IMR-90 (cell line): ENCODE data around the gene FOXN4. TPM values are rescaled to one million over a fixed set of nuclear protein-coding genes. Genes with fewer than 3 reads are reported as not detected.

Experiments
- ATAC-seq: fragments of 200-7000 bp; cut with Tn5 transposase; 2 replicates; pipeline ENCODE4 v1.9.1; 2020; ENCODE audit warnings: low read depth, mild to moderate bottlenecking, moderate library complexity
- BruUV-seq: library from RNA; stranded (reverse); fragments of 400-500 nt; replicated peaks from 2 replicates; lab custom pipeline; 2021; lab: Mats Ljungman, UMichigan
- CTCF ChIA-PET: fragments of 300-600 bp; formaldehyde crosslinking; extraction: SDS; loops from one replicate; lab custom pipeline; 2021; ENCODE audit warnings: antibody characterized with exemption; lab: Yijun Ruan, JAX
- POLR2A ChIA-PET: fragments of 300-600 bp; sonication (Branson Sonifier 250); formaldehyde crosslinking; loops from one replicate; lab custom pipeline; 2022; ENCODE audit warnings: antibody characterized with exemption; ENCODE audit not compliant: unreplicated experiment; lab: Charles Lee
- DNase-seq: peaks from one replicate; pipeline ENCODE4 v3.0.0; 2013
- H2AFZ ChIP-seq: replicated peaks from 2 replicates; pipeline ENCODE3; 2013; ENCODE audit warnings: low read length, mild to moderate bottlenecking; ENCODE audit not compliant: poor library complexity
- H2AK5ac ChIP-seq: 2 replicates; pipeline ENCODE4 v1.6.1; 2013; ENCODE audit warnings: low read depth, low read length, inconsistent platforms
- H2AK9ac ChIP-seq: replicated peaks from 2 replicates; pipeline ENCODE3; 2013; ENCODE audit warnings: mild to moderate bottlenecking, low read depth, low read length, moderate library complexity; ENCODE audit not compliant: poor library complexity
- H2BK120ac ChIP-seq: 2 replicates; pipeline ENCODE4 v1.6.1; 2013; ENCODE audit warnings: low read depth, low read length, inconsistent platforms
- H2BK15ac ChIP-seq: 3 replicates; pipeline ENCODE4 v1.6.1; 2013; ENCODE audit warnings: low read depth, low read length, inconsistent platforms
- H2BK20ac ChIP-seq: 2 replicates; pipeline ENCODE4 v1.6.1; 2013; ENCODE audit warnings: low read depth, mild to moderate bottlenecking, inconsistent platforms, low read length, moderate library complexity
- H2BK5ac ChIP-seq: 2 replicates; pipeline ENCODE4 v1.6.1; 2013; ENCODE audit warnings: mild to moderate bottlenecking, low read depth, low read length, inconsistent platforms; ENCODE audit not compliant: poor library complexity, severe bottlenecking
- H3K14ac ChIP-seq: replicated peaks from 2 replicates; pipeline ENCODE4 v1.6.1; 2013; ENCODE audit warnings: low read depth, low read length, inconsistent platforms
- H3K18ac ChIP-seq: 2 replicates; pipeline ENCODE4 v1.6.1; 2013; ENCODE audit warnings: low read depth, low read length, control low read depth
- H3K23ac ChIP-seq: 2 replicates; pipeline ENCODE4 v1.6.1; 2013; ENCODE audit warnings: low read depth, low read length, inconsistent platforms
- H3K27ac ChIP-seq: 2 replicates; pipeline ENCODE4 v1.5.1; 2013; ENCODE audit warnings: mild to moderate bottlenecking, control low read depth, low read length; ENCODE audit not compliant: insufficient read depth
- H3K27me3 ChIP-seq: 2 replicates; pipeline ENCODE4 v1.6.1; 2013; ENCODE audit warnings: low read length; ENCODE audit not compliant: control insufficient read depth, insufficient read depth
- H3K36me3 ChIP-seq: 2 replicates; pipeline ENCODE4 v1.6.1; 2013; ENCODE audit warnings: low read length, mixed read lengths; ENCODE audit not compliant: control insufficient read depth, insufficient read depth
- H3K4ac ChIP-seq: 2 replicates; pipeline ENCODE4 v1.6.1; 2013; ENCODE audit warnings: low read depth, low read length, inconsistent platforms
- H3K4me1 ChIP-seq: 2 replicates; pipeline ENCODE4 v1.6.1; 2013; ENCODE audit warnings: low read length, mixed read lengths; ENCODE audit not compliant: control insufficient read depth, insufficient read depth
- H3K4me2 ChIP-seq: 2 replicates; pipeline ENCODE4 v1.6.1; 2013; ENCODE audit warnings: low read depth, mild to moderate bottlenecking, control low read depth, low read length, moderate library complexity
- H3K4me3 ChIP-seq: 2 replicates; pipeline ENCODE4 v1.5.1; 2013; ENCODE audit warnings: low read depth, mild to moderate bottlenecking, control low read depth, low read length, moderate library complexity; ENCODE audit not compliant: insufficient read depth
- H3K56ac ChIP-seq: 2 replicates; pipeline ENCODE4 v1.6.1; 2013; ENCODE audit warnings: low read length, inconsistent platforms; ENCODE audit not compliant: insufficient read depth; ENCODE audit errors: extremely low read depth
- H3K79me1 ChIP-seq, 2 experiments: 2 replicates each; pipeline ENCODE4 v1.6.1; 2013; ENCODE audit warnings: low read length in 2 of 2, inconsistent platforms in 1 of 2, low read depth in 1 of 2
- H3K9ac ChIP-seq: 2 replicates; pipeline ENCODE4 v1.6.1; 2013; ENCODE audit warnings: low read depth, low read length, control low read depth
- H3K9me1 ChIP-seq: 2 replicates; pipeline ENCODE4 v1.6.1; 2013; ENCODE audit warnings: low read length, inconsistent platforms; ENCODE audit not compliant: insufficient read depth
- H3K9me3 ChIP-seq: 2 replicates; pipeline ENCODE4 v1.6.1; 2013; ENCODE audit warnings: low read length; ENCODE audit not compliant: control insufficient read depth, insufficient read depth
- H4K20me1 ChIP-seq: 2 replicates; pipeline ENCODE4 v1.6.1; 2013; ENCODE audit warnings: low read length, inconsistent platforms; ENCODE audit not compliant: insufficient read depth
- H4K5ac ChIP-seq: 2 replicates; pipeline ENCODE4 v1.6.1; 2013; ENCODE audit warnings: mild to moderate bottlenecking, low read depth, low read length, control low read depth
- H4K8ac ChIP-seq, 2 experiments: 2 replicates each; pipeline ENCODE4 v1.6.1; 2013; ENCODE audit warnings: low read depth in 2 of 2, low read length in 2 of 2, control low read depth in 1 of 2, inconsistent platforms in 1 of 2
- H4K91ac ChIP-seq: 2 replicates; pipeline ENCODE4 v1.6.1; 2013; ENCODE audit warnings: low read depth, low read length, inconsistent platforms; ENCODE audit not compliant: insufficient read depth
- WGBS, 2 experiments: methylation state at CpG; one replicate each; pipeline versions ENCODE4 v1.1.5 to v1.1.7; 2013; ENCODE audit warnings: missing lambda C conversion rate in 2 of 2; ENCODE audit not compliant: insufficient read length in 1 of 2; ENCODE audit errors: extremely low coverage in 2 of 2; 5-methylcytosine and 5-hydroxymethylcytosine counted together
- dilution Hi-C: fragments of 300-500 bp; cut with HindIII; formaldehyde crosslinking; loops from one replicate; pipeline ENCODE4 v1.14.3; 2018; ENCODE audit warnings: low sequenced_read_pairs; ENCODE audit not compliant: unreplicated experiment
- in situ Hi-C: fragments of 300-500 bp; cut with MboI; formaldehyde crosslinking; loops from 3 replicates; pipeline ENCODE4 v1.14.3; 2019; ENCODE audit warnings: low sequenced_read_pairs, inconsistent platforms, mixed read lengths
- intact Hi-C: fragments of 100-400 bp; cut with micrococcal nuclease; formaldehyde crosslinking; loops from 2 replicates; pipeline ENCODE4 v1.10.0; 2022
- polyA plus RNA-seq, 3 experiments: library from polyadenylated mRNA; depleted of rRNA; stranded (reverse); fragments of >200 nt; gene quantifications; 2 replicates each; pipeline ENCODE4 v1.2.3, GENCODE V29; 2012; ENCODE audit warnings: low replicate concordance in 1 of 3
- total RNA-seq: library from RNA; depleted of rRNA; stranded (reverse); fragments of >200 nt; gene quantifications from 2 replicates; pipeline ENCODE4 v1.2.3, GENCODE V29; 2012
- TF ChIP-seq, protein P1 (sequence below): conservative IDR thresholded peaks from 2 replicates; pipeline ENCODE4 v1.5.1; 2012; ENCODE audit warnings: mild to moderate bottlenecking, low read depth, low read length, improper control_type of control experiment

Gene FOXN4
- total and polyA plus RNA-seq, 2 of the 4 experiments (the other 2 are of a cell fraction), result not detected

DNA sequence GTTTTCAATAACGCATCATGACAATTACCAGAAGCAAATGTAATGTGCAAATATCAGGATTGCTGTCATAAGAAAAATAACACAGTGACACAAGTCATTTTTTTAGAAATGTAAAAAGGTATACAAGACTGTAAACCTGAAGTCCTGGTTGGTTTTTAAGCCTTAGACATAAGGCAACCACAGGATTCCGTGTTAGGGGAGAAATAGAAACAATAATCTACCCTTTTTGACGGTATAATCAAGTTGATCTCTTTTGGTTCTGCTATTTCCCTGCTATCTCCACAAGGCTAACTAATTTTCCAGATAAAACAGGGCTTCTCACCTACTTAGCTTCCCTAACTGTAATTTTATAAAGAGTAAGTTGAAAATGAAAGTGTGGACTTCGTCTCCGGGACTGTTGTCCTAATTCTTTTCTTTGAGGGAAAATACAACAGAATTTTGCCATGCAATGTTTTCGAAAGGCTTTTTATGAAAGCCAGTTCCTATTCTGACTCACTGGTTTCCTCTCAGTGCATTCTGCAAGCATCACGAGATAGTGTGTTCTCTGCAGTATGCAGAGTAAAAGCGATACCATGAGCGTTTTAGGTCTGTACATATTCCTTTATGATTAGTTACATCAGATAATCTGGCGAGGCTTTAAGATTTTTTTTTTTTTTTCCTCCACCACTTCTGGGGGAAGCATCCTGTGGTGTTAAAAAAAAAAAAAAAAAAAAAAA lies 49.2 kb upstream of the FOXN4 start:
- Histone ChIP-seq H2AK5ac (no peak overlapping the region), H4K8ac (no peak overlapping the region), H3K4ac (no peak overlapping the region), H3K18ac (no peak overlapping the region), H3K27ac (no peak overlapping the region), H3K4me1 (no peaks in the 10 kb centered on the region), H2AK9ac (no peak overlapping the region), H3K23ac (no peak overlapping the region), H3K4me2 (no peak overlapping the region), H3K9me1 (no peaks in the 10 kb centered on the region), H4K20me1 (no peaks in the 10 kb centered on the region), H4K5ac (no peak overlapping the region), H3K79me1 (no peaks in the 10 kb centered on the region), H3K9me3 (no peaks in the 10 kb centered on the region), H3K14ac (no peak overlapping the region), H3K9ac (no peak overlapping the region), H4K91ac (no peak overlapping the region), H3K36me3 (no peaks in the 10 kb centered on the region), H3K27me3 (peaks cover 6% of the 10 kb centered on the region), H3K56ac (no peak overlapping the region), H2AFZ (no peak overlapping the region), H3K4me3 (no peak overlapping the region), H2BK5ac (no peak overlapping the region), H2BK20ac (no peak overlapping the region), H2BK15ac (no peak overlapping the region), H2BK120ac (no peak overlapping the region)
- no CpG with 5 or more reads among the region's 10 CpGs for WGBS, 2 experiments
- POLR2A ChIA-PET, result no interaction called here
- no TSS peak for BruUV-seq
- in situ Hi-C loops (no loop called here), dilution Hi-C loops (no loop called here), intact Hi-C loops (no loop called here)
- CTCF ChIA-PET, result no interaction called here
- TF ChIP-seq, protein P1, sequence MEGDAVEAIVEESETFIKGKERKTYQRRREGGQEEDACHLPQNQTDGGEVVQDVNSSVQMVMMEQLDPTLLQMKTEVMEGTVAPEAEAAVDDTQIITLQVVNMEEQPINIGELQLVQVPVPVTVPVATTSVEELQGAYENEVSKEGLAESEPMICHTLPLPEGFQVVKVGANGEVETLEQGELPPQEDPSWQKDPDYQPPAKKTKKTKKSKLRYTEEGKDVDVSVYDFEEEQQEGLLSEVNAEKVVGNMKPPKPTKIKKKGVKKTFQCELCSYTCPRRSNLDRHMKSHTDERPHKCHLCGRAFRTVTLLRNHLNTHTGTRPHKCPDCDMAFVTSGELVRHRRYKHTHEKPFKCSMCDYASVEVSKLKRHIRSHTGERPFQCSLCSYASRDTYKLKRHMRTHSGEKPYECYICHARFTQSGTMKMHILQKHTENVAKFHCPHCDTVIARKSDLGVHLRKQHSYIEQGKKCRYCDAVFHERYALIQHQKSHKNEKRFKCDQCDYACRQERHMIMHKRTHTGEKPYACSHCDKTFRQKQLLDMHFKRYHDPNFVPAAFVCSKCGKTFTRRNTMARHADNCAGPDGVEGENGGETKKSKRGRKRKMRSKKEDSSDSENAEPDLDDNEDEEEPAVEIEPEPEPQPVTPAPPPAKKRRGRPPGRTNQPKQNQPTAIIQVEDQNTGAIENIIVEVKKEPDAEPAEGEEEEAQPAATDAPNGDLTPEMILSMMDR, result no peak
- peak; percentile 4 for DNase-seq
- no peak for ATAC-seq
